HG03342 (cell line): ENCODE results near the gene GREB1L.

Source experiments
- ATAC-seq: cut with Tn5 transposase; IDR thresholded peaks from one replicate; pipeline ENCODE4 v1.9.1; 2021; ENCODE audit warnings: mild to moderate bottlenecking, moderate library complexity; ENCODE audit not compliant: unreplicated experiment

The GREB1L gene

DNA sequence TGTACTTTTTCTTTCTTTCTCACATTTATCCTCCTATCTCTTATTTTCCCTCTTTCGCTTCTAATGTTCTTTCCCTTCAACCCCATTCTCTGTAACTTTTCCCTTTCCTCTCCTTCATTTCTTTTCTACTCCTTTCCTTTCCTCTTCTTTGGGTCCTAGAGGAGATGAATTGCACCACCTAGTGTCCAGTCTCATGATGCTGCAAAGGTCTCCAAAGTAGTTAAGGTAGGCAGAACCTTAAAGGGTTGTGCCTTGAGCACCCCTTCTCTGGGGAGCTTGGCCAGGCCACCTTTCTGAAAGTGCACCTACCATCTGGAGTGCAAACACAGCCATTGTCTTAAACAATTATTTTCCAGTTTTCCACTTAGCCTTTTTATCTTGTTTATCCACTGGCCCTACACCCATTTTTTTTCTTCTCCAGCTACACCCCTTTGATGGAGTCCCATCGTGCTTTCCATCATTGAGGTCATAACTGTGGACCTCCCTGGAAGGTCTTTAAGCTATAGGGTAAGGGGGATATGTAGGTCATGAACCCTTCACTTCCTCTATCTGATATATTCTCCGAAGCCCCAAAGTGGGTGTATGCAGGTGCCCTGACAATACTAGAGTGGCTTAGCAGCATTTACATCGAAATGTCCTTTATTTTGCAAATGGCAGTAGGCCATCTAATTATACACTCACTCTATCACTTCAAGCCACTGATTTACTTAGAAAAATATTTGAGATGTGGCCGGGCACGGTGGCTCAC is 202.6 kb downstream of the GREB1L start:
- no peak for ATAC-seq

DNA sequence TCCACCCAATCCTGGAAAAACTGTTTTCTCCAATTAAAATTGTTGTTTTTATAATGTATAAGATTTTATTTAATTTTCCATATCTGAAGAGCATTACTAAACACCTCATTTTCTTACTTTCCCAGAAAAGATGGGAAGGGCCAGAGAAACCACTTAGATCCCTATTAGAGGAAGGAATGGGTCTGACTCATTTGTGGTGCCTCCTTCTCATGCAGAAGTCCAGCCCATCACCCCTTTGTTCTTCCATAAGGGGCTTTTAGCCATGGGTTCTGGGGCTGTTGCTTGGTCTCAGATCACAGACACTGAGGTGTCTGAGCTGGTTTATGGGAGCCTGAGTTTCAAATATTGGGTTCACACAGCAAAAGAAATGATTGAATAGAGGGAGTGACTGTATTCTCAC is 206.3 kb downstream of the GREB1L start:
- no peak for ATAC-seq

DNA sequence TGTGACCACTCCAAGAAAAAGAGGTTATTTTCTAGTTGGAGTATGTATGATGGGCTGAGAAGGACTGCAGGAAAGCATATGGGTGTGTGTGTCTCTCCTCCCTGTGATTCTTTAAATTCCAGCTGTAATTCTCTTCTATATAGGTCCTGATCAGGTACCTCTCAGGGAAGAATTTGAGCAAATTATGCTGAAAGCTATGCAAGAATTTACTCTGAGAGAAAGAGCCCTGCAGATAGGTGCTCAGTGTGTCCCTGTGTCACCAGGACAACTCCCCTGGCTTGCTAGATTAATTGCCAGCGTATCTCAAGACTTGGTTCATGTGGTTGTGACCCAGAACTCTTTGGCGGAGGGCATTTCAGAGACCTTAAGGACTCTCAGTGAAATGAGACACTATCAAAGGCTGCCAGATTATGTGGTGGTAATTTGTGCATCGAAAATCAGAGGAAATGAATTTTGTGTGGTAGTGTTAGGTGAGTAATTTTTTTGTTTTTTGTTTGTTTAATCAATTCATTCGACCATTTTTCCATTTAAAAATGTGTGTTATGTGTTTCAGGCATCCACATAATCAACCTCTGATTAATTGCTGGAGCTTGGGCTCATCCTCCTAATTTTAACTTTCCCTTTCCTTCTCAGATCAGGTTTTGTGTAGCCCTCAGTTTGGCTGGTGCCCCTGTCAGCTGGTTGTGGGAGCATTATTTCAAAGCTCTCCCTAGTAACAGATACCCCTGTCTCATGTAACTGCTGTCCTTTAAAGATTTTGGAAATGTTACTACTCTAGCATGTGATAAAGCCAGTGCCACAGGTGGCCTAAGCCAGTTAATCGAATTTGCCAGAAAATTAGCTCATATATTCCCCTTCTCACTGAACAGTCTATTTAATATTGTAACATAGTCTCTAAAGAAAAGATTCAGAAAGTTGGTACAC is 207.6 kb downstream of the GREB1L start:
- ATAC-seq, result no peak

DNA sequence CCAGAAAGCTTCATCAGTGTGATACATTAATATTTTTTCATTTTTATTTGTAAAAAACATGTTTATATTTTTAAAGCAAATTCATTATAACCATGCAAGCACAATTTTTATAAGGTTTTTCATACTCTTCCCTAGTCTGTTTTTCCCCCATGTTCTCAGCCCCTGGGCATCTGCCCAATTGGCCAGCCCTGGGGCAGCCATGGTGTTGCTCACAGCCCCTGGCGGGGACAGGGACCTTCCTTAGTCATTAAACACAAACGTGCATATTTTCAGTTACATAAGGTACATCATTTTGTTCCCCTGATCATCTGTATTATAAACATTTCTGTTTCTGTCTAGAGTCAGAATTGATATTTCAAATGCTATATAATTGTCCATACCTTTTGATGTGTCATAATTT is 208.5 kb downstream of the GREB1L start:
- ATAC-seq, result no peak

DNA sequence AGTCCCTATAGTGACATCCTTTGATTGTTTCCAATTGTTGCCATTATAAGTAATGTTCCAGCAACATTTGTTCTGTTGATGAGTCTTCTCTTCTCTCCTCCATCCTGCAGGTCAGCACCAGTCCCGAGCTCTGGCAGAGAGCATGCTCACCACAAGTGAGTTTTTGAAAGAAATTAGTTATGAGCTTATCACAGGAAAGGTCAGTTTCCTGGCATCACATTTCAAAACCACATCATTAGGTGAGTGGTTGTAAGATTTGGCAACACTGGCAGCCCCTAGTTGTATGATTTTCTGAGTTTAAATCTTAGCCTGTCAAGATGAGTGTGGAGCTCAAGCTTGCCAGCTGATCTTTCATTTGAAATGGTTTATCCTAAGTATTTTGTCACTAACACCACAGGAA is 208.9 kb downstream of the GREB1L start:
- ATAC-seq, result no peak

DNA sequence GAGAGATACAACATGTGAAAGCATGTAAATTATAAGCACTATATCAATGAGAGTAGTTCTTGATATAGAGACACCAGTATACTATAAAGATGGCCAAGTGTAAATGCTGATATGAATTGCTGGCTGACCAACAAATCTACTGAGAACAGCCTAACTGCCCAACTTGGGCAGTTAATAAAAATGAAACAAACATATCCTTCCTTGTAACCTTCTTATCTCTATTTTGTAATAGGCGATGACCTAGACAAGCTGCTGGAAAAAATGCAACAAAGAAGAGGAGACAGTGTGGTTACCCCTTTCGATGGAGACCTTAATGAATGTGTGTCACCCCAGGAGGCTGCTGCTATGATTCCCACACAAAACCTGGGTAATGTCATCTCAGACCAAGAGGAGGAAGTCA is 209.8 kb downstream of the GREB1L start:
- no peak for ATAC-seq

DNA sequence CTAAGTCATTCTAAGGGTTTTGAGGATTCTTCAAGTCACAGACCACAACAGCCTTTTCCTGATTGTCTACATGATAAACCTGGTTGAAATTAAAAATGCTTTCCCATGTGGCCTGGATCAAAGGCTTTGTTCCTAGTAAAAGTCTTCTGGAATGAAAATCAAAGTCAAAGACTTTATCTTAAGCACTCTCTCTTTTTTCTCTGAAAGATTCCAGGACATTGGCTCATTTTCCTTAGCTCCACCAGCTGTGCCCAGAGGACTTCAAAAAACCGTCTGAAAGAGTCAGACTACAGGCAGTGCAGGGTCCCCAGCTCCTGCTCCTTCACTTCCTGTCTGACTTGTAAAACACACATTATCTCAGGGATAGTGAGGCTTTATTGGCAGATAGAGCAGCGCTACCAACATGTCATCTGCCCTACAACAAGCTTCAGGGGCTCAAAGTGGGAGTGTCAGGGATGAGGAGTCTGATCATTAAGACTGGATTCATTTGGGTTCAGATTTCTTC is 210.3 kb downstream of the GREB1L start:
- no peak for ATAC-seq

DNA sequence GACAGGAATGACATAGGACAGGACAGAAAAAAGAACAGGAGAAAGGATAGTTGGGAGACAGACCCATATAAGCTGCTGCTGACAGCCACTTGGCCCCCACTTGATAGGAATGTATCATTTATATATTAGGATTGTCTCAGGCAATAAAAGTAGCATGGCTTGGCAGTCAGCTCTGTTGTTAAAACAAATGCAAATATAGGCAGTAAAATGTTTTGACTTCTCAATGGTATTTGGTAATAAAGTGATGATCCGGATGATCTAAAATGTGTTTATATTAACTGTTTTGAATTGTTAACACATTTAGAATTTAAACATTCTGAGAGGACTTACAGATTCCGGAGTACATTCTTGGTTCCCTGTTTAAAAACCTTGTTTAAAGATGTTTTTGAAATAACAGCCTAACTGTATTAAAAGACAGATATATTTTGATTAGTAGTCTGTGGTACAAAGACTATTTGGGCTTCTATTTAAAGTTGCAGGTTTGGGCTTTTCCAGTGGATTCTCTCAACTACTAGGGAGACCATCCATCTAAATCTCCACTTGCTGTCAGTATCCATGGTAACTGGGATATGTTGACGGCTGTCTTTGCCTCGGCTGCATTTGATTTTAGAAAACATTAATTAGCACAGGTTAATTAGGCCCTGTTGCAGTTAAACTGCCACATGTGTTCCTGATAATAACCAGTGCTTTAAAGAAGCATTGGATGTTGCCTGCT is 210.9 kb downstream of the GREB1L start:
- ATAC-seq, result no peak

DNA sequence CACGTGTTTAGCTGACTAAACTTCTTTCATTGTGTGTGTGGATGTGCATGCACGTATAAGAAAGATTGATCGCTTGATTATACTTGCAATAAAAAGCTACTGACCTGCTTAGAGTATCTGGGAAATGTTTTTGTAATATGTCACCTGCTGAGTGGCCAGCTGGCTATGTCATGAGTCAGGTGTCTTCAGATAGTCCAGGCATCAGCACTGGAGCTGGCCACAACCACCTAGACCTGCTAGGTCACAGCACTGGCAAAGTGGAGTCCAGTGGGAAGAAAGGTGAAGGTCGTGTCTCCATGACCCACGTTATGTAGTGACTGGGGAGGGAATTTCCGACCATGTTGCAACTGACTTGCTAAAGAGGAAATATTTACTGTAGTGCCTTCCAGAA is 211.5 kb downstream of the GREB1L start:
- no peak for ATAC-seq

DNA sequence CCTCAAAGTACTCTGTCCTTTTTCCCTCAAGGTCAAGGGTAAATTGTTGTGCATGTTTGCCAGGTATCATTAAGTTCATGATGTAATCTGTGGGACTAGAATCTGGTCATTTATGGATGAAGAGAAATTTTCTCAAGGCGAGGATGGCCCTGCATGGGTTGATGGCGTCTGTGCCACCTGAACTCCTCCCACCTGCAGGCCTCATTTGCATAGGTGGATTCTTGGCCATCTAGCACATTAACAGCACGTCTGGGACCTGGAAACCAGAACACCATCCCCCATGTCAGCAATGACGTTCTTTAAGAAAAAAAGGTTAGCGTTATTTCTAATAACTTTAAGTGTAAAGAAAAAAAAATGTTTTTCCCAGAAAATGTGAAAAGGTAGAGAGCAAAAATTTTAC is 212.7 kb downstream of the GREB1L start:
- ATAC-seq, result no peak

DNA sequence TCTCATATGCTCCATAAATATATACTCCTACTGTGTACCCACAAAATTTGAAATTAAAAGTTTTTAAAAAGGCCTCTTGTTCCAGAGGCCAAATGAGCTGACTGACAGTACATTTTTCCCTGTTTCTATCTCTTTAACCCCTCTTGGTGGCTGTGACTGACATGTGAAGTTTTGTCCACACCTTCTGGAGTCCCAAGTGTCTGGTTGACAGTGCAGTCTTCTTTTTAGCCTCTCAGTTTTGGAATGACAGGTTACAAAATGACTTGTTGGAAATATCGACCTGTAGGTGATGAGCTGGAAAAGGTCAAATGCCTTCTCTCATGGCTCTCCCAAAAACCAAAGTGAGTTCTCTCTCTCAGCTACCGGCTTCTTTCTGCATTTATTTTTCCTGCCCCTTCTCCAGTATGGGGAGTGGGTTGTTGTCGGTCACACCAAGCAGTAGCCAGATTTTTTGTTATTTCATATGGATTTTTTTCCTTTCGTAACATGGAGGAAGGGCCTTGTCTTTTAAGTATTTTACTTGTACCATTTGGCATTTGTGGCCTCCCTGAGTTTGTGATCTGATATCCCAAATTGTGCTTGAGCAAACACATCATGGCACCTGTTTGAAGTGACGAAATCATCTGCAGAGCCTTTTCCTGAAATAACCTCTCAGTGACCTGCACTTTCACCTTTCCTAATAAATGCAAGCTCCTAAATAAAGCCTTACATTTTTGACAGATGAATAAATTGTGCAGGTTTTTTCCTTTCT is 214.6 kb downstream of the GREB1L start:
- no peak for ATAC-seq

DNA sequence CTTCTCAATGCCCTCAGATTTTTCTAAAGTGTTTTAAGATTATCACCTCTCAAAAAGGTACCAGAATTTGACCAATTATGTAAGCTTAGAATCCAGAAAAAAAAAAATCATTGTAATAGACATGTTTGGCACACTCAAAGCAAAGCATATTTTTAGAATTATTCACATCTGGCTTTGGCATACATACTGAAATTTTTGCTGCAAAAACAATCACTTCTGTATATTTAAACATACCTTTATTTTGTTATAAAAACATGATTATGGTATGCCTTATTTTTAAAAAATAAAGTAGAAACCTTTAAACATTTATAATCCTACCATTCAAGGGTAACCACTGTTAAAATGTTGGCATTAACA is 215.1 kb downstream of the GREB1L start:
- no peak for ATAC-seq

DNA sequence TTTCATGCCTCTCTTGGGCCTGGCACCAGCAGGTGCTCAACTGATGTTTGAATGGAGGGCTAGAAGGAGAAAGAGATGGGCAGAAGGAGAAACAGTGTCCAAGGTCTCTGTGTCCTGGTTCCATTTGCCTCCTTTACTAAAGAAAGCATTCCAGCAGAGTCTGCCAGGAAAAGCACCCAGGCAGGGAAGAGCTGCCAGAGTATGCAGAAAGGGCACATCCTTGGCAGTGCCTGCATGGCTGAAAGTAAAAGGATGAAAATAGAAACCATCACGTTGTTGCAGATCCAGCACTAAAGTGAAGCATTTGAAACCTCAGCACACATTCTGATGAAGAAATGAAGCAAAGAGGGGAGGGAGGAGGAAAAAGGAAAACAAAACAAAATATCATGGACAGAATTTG is 216.3 kb downstream of the GREB1L start:
- ATAC-seq, result no peak

DNA sequence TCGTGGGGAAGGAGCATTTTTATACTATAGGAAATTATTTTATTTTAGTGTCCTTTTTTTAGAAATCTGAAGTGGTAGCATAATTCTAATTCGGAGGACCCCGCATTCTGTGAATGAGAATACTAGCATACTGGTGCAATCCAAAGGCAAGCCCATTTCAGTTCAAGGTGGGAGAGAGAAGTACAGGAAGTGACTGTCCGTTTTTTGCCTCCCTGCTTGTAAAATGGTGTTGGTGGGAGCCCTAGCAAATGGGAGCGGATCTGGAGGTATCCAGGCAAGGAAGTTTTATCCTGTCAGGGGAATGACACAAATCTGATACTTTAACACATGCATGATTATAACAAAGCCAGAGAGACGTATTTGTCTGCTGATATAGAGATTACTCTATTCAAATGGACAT is 216.8 kb downstream of the GREB1L start:
- ATAC-seq, result no peak

DNA sequence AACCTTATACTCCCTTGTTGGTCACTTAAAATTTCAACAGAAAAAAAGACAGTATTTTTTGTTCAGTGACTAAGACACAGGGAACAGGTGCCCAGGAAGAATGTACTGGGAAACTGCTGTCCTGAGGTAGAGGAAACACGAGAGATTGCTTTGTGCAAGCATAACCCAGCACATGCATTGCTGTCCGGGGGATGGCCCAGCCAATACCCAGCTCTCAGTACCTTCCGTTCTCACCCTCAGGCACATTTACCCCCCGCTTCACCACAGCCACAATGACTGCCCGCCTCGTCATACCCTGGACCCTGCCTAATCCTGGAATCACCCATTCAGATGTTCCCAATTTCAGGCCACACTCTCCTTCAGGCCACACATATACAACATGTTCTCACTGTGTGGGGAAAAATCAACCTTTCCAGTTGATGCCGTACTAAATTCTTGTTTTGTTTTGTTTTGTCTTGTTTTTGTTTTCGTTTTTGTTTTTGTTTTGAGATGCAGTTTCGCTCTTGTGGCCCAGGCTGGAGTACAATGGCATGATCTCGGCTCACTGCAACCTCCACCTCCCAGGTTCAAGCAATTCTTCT is 217.8 kb downstream of the GREB1L start:
- ATAC-seq, result no peak

DNA sequence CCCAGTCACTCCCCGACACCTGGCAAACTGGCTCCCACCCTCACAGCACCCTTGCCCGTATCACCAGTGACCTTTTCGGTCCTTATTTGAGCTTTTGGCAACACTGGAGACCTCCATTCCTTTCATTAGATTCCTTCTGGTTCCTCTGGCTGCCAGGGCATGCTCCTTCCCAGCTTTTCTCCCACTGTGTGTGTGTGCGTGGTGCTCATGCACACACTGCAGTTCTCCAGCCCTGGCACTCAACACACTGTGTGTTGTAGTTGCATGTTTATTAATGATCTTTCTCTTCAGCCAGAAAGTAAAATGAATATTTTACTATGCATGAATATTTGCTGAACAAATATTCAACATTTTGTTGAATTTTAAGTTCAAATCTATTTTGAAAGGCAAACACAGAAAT is 219.4 kb downstream of the GREB1L start:
- ATAC-seq, result no peak

DNA sequence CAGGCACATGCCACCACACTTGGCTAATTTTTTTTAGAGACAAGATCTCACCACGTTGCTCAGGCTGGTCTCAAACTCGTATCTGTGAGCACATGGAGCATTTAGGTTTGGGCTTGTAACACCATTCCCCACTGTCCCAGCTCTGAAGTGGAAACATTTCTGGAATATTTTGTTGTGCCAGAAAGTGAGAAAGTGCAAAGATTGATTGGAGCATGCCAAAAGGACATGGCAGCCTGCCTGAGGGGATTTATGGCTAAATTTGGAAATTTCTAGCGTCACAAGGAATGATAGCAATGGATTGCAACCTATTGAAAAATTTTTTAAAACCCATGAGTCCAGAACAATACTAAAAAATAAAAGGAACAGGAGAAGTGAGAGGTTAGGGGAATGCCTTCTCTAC is 221.7 kb downstream of the GREB1L start:
- no peak for ATAC-seq

DNA sequence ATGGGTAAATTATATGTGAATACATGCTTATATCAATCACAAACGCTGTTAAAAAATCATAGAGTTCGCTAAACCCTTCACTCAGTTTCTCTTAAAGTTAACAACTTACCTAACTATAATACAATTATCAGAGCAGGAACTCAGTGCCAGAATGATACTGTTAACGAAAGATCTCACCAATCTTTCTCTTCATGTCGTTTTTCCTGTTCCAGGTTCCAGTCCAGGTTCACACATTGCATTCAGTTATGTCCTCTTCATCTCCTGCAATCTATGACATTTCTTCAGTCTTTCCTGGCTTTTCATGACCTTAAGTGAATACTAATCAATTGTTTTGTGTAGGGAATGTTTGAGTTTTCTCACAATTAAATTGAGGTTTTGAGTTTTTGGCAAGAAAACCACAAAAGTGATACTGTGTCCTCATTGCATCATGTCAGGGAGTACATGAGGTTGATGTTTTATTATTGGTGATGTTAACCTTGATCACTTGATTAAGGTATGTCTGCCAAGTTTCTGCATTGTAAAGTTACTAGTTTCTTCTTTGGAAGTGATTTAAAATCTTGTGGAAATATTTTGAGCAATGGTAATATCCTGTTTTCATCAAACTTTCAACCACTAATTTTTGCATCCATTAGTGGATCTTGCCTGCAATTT is 226.6 kb downstream of the GREB1L start:
- ATAC-seq, result no peak

DNA sequence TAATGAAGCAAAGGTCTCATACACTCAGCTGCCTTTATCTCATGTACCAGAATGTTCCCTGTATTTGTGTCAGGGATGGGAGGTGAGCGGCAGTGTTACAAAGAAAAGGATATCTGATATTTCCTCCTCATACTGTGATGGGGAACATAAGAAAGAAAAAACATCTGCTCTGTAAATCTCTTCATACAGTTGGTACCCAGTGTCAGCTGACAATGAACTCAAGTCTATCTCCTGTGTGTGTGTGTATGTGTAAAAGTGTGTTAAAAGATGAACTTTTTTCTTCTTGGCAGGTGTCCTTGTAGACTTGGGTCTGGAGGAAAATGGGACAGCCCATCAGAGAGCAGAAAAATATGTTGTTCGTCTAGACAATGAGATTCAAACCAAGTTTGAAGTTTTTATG is 230.7 kb downstream of the GREB1L start:
- ATAC-seq, result no peak

DNA sequence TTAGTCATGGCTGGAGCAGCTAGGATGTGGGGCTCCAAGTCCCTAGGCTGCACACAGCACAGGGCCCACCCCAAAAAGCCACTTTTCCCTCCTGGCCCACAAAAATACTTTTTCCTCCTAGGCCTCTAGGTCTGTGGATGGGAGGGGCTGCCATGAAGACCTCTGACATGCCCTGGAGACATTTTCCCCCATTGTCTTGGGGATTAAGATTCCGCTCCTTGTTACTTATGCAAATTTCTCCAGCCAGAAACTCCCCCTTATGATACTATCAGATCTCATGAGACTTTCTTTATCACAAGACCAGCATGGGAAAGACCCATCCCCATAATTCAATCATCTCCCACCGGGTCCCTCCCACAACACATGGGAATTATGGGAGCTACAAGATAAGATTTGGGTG is 232.6 kb downstream of the GREB1L start:
- no peak for ATAC-seq
